Fibroblast of upper back skin (primary cell): ENCODE data around the gene ZNF844.
"Not testable (repeated sequence)": the region's sequence is repeated elsewhere in the genome, so short reads cannot be mapped to it uniquely, and the experiment has no call there.

ENCODE experiments used
- DNase-seq: peaks from one replicate; pipeline ENCODE4 v3.0.0-alpha.2; 2013

The ZNF844 gene

DNA sequence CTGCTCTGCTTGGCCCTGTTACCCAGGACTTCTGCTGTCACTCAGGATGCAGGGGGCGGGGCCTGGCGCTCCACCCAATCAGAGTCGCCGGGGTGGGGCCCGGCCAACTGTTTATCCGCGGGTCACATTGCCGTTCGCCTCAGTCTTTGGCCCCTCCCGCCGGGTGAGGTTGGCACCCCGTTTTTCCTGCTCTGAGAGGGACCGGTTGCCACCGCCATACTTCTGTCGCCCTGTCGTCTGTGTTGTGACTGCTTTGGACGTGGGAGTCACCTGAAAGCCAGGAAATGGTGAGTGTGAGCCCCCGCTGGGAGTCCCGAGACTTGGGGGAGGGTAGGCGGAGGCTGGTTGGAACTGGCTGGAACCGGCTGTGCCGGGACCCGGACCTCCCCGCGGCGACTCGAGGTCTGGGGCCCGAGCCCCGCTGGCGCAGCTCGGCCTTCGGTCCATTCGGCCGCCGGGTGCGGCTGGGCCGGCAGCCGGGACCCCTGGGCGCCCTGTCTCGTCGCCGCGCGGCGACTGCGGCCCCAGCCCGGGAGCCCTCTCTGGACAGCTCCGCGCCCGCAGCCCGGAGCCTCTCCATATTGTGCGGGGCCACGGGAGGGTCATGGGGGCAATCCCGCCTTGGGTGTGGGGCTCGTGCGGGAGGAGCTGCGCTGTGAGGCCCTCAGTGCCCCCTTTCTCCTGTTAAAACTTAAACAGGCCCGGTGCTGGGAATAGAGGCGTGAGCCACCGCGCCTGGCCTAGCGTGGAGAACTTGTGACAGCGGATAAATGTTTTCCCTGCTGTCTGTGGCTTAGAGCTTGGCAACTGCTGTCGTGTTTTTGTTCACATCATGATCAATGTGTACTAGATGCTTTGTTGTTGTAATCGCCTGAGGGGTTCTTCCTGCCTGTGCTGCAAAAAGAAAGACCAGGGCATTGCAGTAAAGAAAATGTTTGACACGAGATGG is at the start of gene ZNF844:
TSS of gene ZNF844 (plus strand) at position 142 of the 949 bp plus-strand sequence. CDS start at position 285, 143 bp downstream.
- peak; percentile 80 for DNase-seq

DNA sequence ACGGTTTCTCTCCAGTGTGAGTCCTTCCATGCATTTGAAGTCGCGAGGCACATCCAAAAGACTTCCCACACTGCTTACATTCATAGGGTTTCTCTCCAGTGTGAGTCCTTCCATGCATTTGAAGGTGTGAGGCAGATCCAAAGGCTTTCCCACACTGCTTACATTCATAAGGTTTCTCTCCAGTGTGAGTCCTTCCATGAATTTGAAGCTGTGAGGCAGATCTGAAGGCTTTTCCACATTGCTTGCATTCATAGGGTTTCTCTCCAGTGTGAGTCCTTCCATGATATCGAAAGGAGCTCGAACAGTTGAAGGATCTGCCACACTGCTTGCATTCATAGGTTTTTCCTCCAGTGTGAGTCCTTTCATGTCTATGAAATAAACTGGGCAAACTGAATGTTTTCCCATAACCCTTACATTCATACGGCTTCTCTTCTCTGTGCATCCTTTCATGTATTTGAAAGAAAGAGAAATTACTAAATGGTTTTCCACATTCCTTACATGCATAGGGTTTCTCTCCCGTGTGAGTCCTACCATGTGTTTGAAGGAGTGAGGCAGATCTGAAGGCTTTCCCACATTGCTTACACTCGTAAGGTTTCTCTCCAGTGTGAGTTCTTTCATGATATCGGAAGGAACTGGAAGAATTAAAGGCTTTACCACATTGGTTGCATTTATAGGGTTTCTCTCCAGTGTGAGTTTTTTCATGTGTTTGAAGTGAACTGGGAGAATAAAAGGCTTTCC is 49.3 kb upstream of the ZNF844 start:
- DNase-seq, result no peak

GRCh38 chr19:12015753-12016116 is 48.8 kb upstream of the ZNF844 start:
- no peak for DNase-seq

- no peak for DNase-seq
Observed at GRCh38 chr19:12034198-12034597, 30.3 kb upstream of the ZNF844 start.

DNA sequence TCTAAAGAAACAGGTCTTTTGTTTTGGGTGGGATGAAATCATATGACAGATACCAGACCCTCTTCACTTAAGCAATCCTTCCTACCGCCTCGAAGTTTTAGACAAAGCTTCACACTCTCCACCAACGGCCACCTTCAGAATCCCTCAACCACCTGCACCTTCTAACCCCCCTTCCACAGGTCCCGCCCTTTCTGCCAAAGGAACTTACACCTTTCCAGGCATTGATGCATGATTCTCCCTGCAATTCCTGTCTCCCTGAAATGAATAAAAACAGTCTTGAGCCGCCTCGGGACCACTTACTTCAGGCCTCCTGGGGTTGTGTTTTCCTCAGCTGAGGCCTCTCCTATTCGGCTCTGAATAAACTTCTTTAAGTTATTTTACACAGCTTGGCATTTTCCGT is 29.9 kb upstream of the ZNF844 start:
- no peak for DNase-seq

DNA sequence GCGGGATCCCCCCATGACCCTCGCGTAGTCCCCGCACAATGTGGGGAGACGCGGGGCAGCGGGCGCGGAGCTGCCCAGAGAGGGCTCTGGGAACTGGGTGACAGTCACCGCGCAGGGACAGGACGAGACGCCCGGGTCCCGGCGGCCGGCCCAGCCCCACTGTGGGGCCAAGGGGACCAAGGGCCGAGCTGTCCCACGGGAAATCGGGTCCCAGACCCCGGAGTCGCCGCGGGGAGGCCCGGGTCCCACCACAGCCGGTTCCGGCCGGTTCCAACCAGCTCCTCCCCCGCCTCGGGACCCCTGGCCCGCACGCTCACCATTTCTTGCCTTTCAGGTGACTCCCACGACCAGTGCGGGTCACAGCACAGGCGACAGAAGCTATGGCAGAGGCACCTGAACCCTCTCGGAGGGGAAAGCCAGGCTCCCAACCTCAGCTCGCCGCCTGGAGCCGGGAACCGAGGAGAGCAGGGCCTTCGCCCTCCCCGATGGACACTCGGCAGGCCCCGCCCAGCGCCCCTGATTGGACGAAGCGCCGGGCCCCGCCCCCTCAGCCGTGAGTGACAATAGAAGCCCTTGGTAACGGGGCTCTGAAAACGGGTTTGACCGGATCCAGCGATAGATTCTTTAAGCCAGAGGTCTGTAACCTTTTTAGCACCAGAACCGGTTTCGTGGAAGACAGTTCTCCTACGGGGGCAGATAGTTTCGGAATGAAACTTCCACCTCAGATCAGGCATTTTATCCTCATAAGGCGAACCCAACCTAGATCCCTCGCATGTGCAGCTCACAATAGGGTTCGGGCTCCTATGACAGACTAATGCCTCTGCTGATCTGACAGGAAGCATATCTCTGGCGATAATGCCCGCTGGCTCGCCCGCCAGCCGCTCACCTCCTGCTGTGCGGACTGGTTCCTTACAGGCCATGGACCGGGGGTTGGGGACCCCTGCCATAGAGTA is 29.0 kb upstream of the ZNF844 start, which contains the start of gene ZNF433:
TSS of gene ZNF433 (minus strand) at position 460 of the 953 bp plus-strand sequence. CDS start at position 320, 140 bp downstream.
- peak; percentile 80 for DNase-seq

DNA sequence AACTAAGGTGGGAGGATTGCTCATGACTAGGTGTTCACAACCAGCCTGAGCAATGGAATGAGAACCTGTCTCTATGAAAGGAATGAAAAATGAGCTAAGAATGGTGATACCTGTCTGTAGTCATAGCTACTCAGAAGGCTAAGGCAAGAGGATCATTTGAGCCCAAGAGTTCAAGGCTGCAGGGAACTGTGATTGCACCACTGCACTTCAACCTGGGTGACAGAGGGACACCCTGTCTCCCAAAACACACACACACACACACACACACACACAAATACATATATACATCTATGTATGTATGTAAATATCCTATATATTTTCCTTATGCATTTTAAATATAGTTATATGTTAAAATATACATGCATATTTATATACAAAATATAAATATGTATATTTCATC is 21.6 kb upstream of the ZNF844 start:
- no peak for DNase-seq

DNA sequence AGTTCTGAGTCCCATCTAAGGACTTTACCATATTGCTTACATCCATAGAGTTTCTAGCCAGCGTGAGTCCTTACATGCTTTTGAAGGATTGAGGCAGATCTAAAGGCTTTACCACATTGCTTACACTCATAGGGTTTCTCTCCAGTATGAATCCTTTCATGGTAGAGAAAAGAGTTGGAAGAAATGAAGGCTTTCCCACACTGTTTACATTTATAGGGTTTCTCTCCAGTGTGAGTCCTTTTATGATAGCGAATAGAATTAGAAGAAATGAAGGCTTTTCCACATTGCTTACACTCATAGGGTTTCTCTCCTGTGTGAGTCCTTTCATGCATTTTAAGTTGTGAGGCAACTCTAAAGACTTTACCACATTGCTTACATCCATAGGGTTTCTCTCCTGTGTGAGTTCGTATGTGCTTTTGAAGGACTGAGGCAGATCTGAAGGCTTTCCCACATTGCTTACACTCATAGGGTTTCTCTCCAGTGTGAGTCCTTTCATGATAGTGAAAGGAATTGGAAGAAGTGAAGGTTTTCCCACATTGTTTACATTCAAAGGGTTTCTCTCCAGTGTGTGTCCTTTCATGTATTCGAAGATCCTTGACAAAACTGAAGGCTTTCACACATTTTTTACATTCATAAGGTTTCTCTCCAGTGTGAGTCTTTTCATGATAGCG is 20.6 kb upstream of the ZNF844 start:
- DNase-seq, result no peak

- DNase-seq, result no peak
Observed at GRCh38 chr19:12047868-12048267, 16.7 kb upstream of the ZNF844 start.

- peak; percentile 13 for DNase-seq
Observed at GRCh38 chr19:12052091-12052496, 12.4 kb upstream of the ZNF844 start.

DNA sequence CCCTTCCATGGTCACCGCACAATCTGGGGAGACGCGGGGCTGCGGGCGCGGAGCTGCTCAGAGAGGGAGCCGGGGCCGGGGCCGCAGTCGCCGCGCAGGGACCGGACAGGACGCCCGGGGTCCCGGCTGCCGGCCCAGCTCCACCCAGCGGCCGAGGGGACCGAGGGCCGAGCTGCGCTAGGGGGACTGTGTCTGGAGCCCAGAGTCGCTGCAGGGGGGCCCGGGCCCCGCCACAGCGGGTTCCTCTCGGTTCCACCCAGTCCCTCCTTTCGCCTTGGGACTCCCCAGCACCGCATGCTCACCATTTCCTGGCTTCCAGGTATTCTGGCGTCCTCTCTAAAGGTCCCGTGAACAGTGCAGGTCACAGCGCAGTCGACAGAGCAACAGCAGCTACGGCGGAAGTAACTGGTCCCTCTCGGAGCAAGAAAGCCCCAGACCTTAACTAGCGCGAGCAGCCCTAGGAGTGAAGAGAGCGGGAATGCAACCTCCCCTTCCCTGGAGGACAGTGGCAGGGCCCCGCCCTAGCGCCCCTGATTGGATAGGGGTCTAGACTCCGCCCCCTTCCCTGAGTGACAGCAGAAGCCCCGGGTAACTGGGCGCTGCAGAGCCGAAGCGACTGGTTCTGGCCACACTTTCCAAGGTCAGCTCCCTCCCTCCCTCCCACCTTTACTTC is 11.9 kb upstream of the ZNF844 start, which contains the start of gene ZNF878:
TSS of gene ZNF878 (minus strand) at position 465 of the 673 bp plus-strand sequence. CDS start at position 305, 160 bp downstream.
- DNase-seq, result peak; percentile 85

- DNase-seq, result no peak
Observed at GRCh38 chr19:12055784-12056183, 8.7 kb upstream of the ZNF844 start.

DNA sequence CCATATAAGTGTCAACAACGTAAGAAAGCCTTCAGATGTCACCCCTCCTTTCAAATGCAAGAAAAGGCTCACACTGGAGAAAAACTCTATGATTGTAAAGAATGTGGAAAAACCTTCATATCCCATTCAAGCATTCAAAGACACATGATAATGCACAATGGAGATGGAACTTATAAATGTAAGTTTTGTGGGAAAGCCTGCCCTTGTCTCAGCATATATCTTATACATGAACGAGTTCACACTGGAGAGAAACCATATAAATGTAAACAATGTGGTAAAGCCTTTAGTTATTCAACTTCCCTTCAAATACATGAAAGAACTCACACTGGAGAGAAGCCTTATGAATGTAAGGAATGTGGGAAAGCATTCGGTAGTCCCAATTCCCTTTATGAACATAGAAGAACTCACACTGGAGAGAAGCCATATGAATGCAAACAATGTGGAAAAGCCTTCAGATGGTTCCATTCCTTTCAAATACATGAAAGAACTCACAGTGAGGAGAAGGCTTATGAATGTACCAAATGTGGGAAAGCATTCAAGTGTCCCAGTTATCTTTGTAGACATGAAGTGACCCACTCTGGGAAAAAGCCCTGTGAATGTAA is 11.1 kb downstream of the ZNF844 start:
- no peak for DNase-seq

DNA sequence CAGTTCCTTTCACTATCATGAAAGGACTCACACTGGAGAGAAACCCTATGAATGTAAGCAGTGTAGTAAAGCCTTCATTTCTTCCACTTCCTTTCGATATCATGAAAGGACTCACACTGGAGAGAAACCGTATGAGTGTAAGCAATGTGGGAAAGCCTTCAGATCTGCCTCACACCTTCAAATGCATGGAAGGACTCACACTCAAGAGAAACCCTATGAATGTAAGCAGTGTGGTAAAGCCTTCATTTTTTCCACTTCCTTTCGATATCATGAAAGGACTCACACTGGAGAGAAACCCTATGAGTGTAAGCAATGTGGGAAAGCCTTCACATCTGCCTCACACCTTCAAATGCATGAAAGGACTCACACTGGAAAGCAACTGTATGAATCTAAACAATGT is 11.8 kb downstream of the ZNF844 start:
- DNase-seq, result not testable (repeated sequence)

GRCh38 chr19:12077375-12077774 is 12.8 kb downstream of the ZNF844 start:
- no peak for DNase-seq

GRCh38 chr19:12083336-12083735 is 18.8 kb downstream of the ZNF844 start:
- not testable (repeated sequence) for DNase-seq

DNA sequence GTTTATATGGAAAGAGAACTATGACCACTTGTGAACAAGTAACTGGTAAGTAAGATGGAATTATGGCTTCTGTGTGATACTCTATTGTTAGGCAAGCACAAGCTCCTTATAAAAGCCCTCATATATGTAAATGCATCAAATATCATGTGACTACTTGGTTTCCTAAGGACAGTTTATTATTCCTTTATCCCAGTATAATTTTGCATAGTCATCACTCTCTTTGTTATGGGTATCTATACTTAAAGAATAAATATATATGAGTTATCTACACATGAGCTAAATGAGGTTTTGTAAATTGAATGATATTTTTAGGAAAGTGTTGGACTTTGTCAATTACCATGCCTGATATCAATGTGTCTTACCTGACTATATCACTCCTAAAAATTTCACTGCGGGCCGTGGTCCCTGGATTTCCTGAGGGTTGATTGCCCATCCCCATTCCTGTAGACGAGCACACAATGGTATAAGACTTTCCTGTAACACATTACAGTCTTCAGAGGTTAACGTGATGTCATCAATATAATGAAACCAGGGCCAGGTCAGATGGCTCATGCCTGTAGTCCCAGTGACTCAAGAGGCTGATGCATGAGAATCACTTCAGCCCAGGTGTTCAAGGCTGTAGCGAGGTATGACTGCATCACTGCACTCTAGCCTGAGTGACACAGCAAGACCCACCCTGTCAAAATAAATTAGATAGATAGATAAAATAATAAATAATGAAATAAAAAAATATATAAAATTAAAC is 20.7 kb downstream of the ZNF844 start:
- DNase-seq, result no peak

DNA sequence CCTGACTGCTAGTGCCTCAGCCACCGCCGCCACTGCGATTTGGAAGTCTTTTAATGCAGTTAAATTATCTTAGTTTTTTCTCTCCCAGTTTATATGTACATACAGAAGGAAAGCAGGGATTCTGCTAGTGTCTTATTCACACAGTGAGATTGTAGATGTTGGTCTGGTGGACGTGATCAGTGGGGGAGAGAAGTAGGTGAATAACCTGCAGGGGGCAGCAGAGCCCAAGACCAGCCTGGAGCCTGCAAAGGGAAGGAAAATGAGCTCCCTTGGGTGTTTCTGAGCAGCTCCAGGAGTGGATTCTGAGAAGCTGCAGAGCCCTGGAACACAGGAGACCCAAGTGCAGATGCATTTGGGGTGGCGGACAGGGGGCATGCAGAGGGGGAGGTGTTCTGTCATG is 26.3 kb downstream of the ZNF844 start:
- DNase-seq, result peak; percentile 52

- DNase-seq, result peak; percentile 90
Observed at GRCh38 chr19:12092065-12092867, 27.7 kb downstream of the ZNF844 start.
